Activated CD4-positive, alpha-beta T cell treated with anti-CD3 and anti-CD28 coated beads, Interleukin-2, amount 10 ng/mL, durations not matched to agents 7 days and 5 days (primary cell): Measurements from ENCODE around the gene EIF3M. TPM values are rescaled to one million over a fixed set of nuclear protein-coding genes. Genes with fewer than 3 reads are reported as not detected.
"Not testable (repeated sequence)": the region's sequence is repeated elsewhere in the genome, so short reads cannot be mapped to it uniquely, and the experiment has no call there.

Experiments
- CTCF ChIA-PET: fragments of 350-600 bp; sonication (Branson Sonifier 250); formaldehyde crosslinking; loops from one replicate; lab custom pipeline; 2021; ENCODE audit warnings: antibody characterized with exemption; lab: Charles Lee
- POLR2A ChIA-PET: fragments of 350-600 bp; sonication (Branson Sonifier 250); formaldehyde crosslinking; loops from one replicate; lab custom pipeline; 2021; ENCODE audit warnings: antibody characterized with exemption; lab: Charles Lee
- DNase-seq: peaks from one replicate; pipeline ENCODE4 v3.0.0-alpha.2; 2020
- H3K27ac Mint-ChIP-seq: one replicate; pipeline ENCODE4 v1.8.0; 2021; ENCODE audit warnings: mild to moderate bottlenecking, moderate library complexity, mixed read lengths
- H3K27me3 Mint-ChIP-seq: one replicate; pipeline ENCODE4 v1.8.0; 2021; ENCODE audit warnings: mixed read lengths
- H3K36me3 Mint-ChIP-seq: one replicate; pipeline ENCODE4 v1.8.0; 2021; ENCODE audit warnings: low read depth, mixed read lengths
- H3K4me1 Mint-ChIP-seq: one replicate; pipeline ENCODE4 v1.8.0; 2021; ENCODE audit warnings: mixed read lengths
- H3K4me3 Mint-ChIP-seq: one replicate; pipeline ENCODE4 v1.8.0; 2021; ENCODE audit warnings: mild to moderate bottlenecking, moderate library complexity, mixed read lengths
- H3K9me3 Mint-ChIP-seq: one replicate; pipeline ENCODE4 v1.8.0; 2021; ENCODE audit warnings: mixed read lengths
- total RNA-seq, 2 experiments: library from RNA; stranded (reverse); gene quantifications; one replicate each; pipeline ENCODE4 v1.2.3, GENCODE V29; 2021

EIF3M gene
- total RNA-seq, 2 experiments from 2014 or later: 233 to 274 TPM

DNA sequence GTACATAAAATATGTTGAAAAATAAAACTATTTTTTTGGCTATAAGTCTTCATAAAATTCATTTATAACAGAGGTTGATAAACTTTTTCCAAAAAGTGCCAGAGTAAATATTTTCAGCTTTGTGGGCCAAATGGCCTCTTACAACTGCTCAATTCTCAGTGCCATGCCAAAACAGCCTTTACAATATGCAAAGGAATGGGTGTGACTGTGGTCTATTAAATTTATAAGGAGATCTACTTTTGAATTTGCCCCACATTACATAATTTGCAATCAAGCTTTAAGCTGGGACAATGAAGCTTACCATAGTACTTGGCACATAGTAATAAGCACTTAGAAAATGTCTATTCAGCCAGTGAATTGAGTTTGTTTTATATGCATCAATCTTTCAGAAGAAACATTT, 22.6 kb downstream of the EIF3M start:
- H3K4me1 Mint-ChIP-seq: no peaks in the 10 kb centered on the region
- no peak overlapping the region for H3K27ac Mint-ChIP-seq
- ChIA-PET CTCF (interaction anchor here (0.6 to 0.7 kb wide), 2 partner anchors 9 to 12 kb away, joined by 3 to 4 read pairs; no protein-coding TSS in a partner anchor), POLR2A (no interaction called here)
- no peaks in the 10 kb centered on the region for H3K27me3 Mint-ChIP-seq
- peaks cover 59% of the 10 kb centered on the region for H3K36me3 Mint-ChIP-seq
- no peak for DNase-seq
- no peak overlapping the region for H3K4me3 Mint-ChIP-seq
- peaks cover 10% of the 10 kb centered on the region for H3K9me3 Mint-ChIP-seq

- CTCF ChIA-PET: interaction anchor here (0.6 kb wide), 1 partner anchor 63 kb away, joined by 4 read pairs; no protein-coding TSS in a partner anchor
- H3K4me1 Mint-ChIP-seq, DNase-seq, POLR2A ChIA-PET, H3K27ac Mint-ChIP-seq, H3K9me3 Mint-ChIP-seq, H3K4me3 Mint-ChIP-seq, H3K27me3 Mint-ChIP-seq: not testable (repeated sequence)
- peaks cover 41% of the 10 kb centered on the region for H3K36me3 Mint-ChIP-seq
Measured at GRCh38 chr11:32608826-32609225, 25.2 kb downstream of the EIF3M start.

GRCh38 chr11:32610797-32611352, 27.2 kb downstream of the EIF3M start:
- no peaks in the 10 kb centered on the region for H3K4me1 Mint-ChIP-seq
- DNase-seq: no peak
- no peak overlapping the region for H3K4me3 Mint-ChIP-seq
- CTCF ChIA-PET: no interaction called here
- peaks cover 28% of the 10 kb centered on the region for H3K36me3 Mint-ChIP-seq
- POLR2A ChIA-PET: no interaction called here
- peaks cover 10% of the 10 kb centered on the region for H3K9me3 Mint-ChIP-seq
- no peak overlapping the region for H3K27ac Mint-ChIP-seq
- no peaks in the 10 kb centered on the region for H3K27me3 Mint-ChIP-seq

DNA sequence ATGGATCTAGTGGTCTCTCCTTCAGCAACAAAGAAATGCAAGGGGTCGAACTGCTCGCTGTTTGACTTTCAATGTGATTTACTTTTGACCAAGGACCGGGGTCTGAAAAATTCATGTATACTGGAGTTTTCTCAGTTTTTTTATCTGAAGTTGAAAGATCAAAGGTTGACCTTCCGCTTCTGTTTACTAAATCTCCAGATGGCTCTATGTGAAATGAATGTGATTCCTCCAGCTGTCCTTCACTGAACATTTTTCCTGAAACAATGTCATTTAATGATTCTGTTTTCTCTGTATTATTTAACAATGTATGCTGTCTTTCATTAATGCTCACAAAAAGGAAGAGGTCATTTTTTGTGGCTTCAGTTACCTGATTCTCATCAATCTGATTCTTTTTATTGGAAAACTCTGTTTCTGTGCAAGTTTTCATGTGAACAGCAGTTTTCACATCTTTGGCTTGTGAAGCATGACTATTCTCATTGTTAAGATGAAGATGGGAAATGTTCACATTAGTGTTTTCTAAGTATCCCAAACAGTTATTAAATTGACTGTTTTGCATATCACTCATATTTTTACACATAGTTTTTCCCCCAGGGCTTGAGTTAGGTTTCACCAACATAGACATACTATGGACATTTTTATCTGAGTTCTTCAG, 30.0 kb downstream of the EIF3M start:
- ChIA-PET POLR2A (no interaction called here), CTCF (no interaction called here)
- Mint-ChIP-seq H3K4me3 (no peak overlapping the region), H3K9me3 (no peaks in the 10 kb centered on the region), H3K27me3 (no peaks in the 10 kb centered on the region), H3K27ac (no peak overlapping the region), H3K4me1 (no peaks in the 10 kb centered on the region), H3K36me3 (peaks cover 9% of the 10 kb centered on the region)
- DNase-seq: no peak

DNA sequence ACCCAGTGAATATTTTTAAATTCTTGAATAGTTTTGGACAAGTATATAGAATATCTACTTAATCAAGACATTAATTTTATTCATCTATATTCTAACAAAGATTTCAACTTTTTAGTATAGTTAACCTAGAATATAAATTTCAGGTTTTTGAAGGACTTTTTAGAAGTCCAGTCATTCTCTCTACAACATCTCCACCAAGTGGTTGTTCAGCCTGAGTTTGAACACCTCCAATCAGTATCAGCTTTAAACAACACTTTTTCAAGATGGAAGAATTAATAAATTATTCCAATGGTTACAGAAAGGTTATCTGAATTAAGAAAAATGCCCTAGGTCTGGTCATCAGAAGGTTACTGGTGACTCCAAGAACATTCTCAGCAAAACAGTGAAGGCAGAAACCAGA, 31.8 kb downstream of the EIF3M start:
- ChIA-PET CTCF (interaction anchor here (0.5 kb wide), 1 partner anchor 9 kb away, joined by 4 read pairs; no protein-coding TSS in a partner anchor), POLR2A (no interaction called here)
- H3K4me3 Mint-ChIP-seq: no peak overlapping the region
- peaks cover 2% of the 10 kb centered on the region for H3K9me3 Mint-ChIP-seq
- no peaks in the 10 kb centered on the region for H3K4me1 Mint-ChIP-seq
- no peaks in the 10 kb centered on the region for H3K36me3 Mint-ChIP-seq
- H3K27ac Mint-ChIP-seq: no peak overlapping the region
- no peak for DNase-seq
- H3K27me3 Mint-ChIP-seq: no peaks in the 10 kb centered on the region

DNA sequence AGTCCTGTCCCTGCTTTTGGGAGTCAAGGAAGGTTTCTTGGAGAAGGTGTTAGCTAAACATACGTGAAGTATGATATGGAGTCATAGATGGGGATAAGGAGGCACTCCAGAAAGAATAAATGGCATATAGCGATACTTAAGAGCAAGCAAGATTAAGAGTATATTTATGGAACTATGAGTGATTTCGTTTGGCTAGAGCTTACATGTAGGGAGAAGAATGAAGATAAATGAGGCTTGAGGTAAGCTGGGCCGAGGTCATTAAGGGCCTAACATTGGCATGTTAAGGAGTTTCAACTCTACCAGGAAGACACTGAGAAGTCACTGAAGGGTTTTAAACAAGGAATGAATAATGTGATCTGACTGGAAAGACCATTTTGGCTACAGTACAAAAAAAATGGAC, 33.3 kb downstream of the EIF3M start:
- H3K4me3 Mint-ChIP-seq: no peak overlapping the region
- no peak overlapping the region for H3K27ac Mint-ChIP-seq
- H3K27me3 Mint-ChIP-seq: peaks cover 5% of the 10 kb centered on the region
- DNase-seq: no peak
- POLR2A ChIA-PET: no interaction called here
- H3K36me3 Mint-ChIP-seq: no peaks in the 10 kb centered on the region
- CTCF ChIA-PET: no interaction called here
- H3K4me1 Mint-ChIP-seq: no peaks in the 10 kb centered on the region
- peaks cover 2% of the 10 kb centered on the region for H3K9me3 Mint-ChIP-seq

DNA sequence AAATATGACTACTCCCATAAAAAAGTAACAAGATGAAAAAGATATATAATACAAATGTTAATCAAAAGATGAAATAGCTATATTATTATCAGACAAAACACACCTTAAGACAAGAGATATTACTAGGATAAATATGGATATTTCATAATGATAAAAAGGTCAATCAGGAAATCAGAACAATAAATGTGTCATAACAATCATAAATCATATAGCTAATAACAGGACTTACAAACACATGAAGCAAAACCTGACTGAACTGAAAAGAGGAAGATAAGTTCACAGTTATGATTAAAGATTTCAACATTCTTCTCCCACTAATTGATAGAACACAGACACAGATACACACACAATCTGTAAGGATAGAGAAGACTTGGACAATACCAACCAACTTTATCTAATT, 47.2 kb downstream of the EIF3M start:
- H3K4me3 Mint-ChIP-seq: no peak overlapping the region
- no peak for DNase-seq
- no peaks in the 10 kb centered on the region for H3K36me3 Mint-ChIP-seq
- ChIA-PET POLR2A (no interaction called here), CTCF (no interaction called here)
- no peak overlapping the region for H3K27ac Mint-ChIP-seq
- H3K27me3 Mint-ChIP-seq: peaks cover 16% of the 10 kb centered on the region
- no peaks in the 10 kb centered on the region for H3K4me1 Mint-ChIP-seq
- H3K9me3 Mint-ChIP-seq: peaks cover 3% of the 10 kb centered on the region

DNA sequence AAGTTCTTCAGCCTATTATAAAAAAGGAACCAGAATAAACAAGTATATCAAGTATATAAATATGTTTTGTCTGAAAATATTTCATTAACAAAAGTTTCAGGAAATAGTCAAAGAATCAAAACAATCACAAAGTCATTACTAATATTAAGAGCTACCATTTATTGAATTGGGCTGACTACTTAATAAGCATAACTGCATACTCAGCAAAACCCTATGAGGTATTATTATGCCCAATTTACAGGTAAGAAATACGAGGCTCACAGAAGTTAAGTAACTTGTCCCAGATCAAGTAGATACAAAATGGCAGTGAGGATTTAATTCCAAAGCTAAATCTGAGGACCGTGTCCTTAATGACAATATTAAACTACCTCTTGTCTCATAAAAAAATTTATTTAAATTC, 52.2 kb downstream of the EIF3M start:
- no peaks in the 10 kb centered on the region for H3K9me3 Mint-ChIP-seq
- no peaks in the 10 kb centered on the region for H3K4me1 Mint-ChIP-seq
- ChIA-PET POLR2A (no interaction called here), CTCF (no interaction called here)
- no peak overlapping the region for H3K4me3 Mint-ChIP-seq
- no peak for DNase-seq
- no peak overlapping the region for H3K27ac Mint-ChIP-seq
- H3K36me3 Mint-ChIP-seq: no peaks in the 10 kb centered on the region
- peaks cover 24% of the 10 kb centered on the region for H3K27me3 Mint-ChIP-seq

GRCh38 chr11:32641361-32641760, 57.7 kb downstream of the EIF3M start:
- Mint-ChIP-seq H3K27ac (no peak overlapping the region), H3K4me3 (no peak overlapping the region), H3K9me3 (no peaks in the 10 kb centered on the region), H3K36me3 (no peaks in the 10 kb centered on the region), H3K27me3 (peaks cover 14% of the 10 kb centered on the region), H3K4me1 (no peaks in the 10 kb centered on the region)
- POLR2A ChIA-PET: no interaction called here
- no peak for DNase-seq
- CTCF ChIA-PET: no interaction called here

GRCh38 chr11:32643526-32643925, 59.9 kb downstream of the EIF3M start:
- Mint-ChIP-seq H3K27ac (no peak overlapping the region), H3K27me3 (peaks cover 1% of the 10 kb centered on the region), H3K4me1 (no peaks in the 10 kb centered on the region), H3K4me3 (no peak overlapping the region), H3K9me3 (no peaks in the 10 kb centered on the region), H3K36me3 (no peaks in the 10 kb centered on the region)
- DNase-seq: no peak
- CTCF ChIA-PET: interaction anchor here (1.0 kb wide), 1 partner anchor 8 kb away, joined by 3 read pairs; no protein-coding TSS in a partner anchor
- POLR2A ChIA-PET: no interaction called here

Other genes starting within 250 kb of the EIF3M start
- gene WT1, start 148.3 kb upstream of the EIF3M start, total RNA-seq: not detected
- not detected for gene CCDC73, start 210.8 kb downstream of the EIF3M start, total RNA-seq
- under 1 TPM; 0.25 to 0.30 TPM for gene PRRG4, start 246.1 kb downstream of the EIF3M start, total RNA-seq